Naive thymus-derived CD4-positive, alpha-beta T cell (primary cell): Measurements from ENCODE around the gene CDO1. TPM values are rescaled to one million over a fixed set of nuclear protein-coding genes. Genes with fewer than 3 reads are reported as not detected.

Experiments
- ATAC-seq: fragments of 150-1000 bp; cut with Tn5 transposase; 2 replicates; pipeline ENCODE4 v1.10.0; 2021; ENCODE audit warnings: mild to moderate bottlenecking, moderate library complexity
- CTCF ChIA-PET: fragments of 350-600 bp; sonication (Branson Sonifier 250); formaldehyde crosslinking; loops from one replicate; lab custom pipeline; 2021; ENCODE audit warnings: antibody characterized with exemption; lab: Charles Lee
- POLR2A ChIA-PET: fragments of 350-600 bp; sonication (Branson Sonifier 250); formaldehyde crosslinking; loops from one replicate; lab custom pipeline; 2021; ENCODE audit warnings: antibody characterized with exemption, inconsistent platforms; lab: Charles Lee
- DNase-seq, 9 donors: peaks; one replicate each; pipeline versions ENCODE4 v3.0.0 to v3.0.0-alpha.2; 2020 to 2022; ENCODE audit warnings: mixed read lengths in 1 of 9
- H3K27ac ChIP-seq: one replicate; pipeline ENCODE4 v1.7.0; 2013; ENCODE audit warnings: mild to moderate bottlenecking, low read depth, low read length, moderate library complexity
- H3K27me3 ChIP-seq, 2 donors: one replicate each; pipeline ENCODE4 v1.7.0; 2013; ENCODE audit warnings: low read length in 2 of 2, mild to moderate bottlenecking in 2 of 2, moderate library complexity in 2 of 2; ENCODE audit not compliant: control insufficient read depth in 2 of 2, insufficient read depth in 2 of 2
- H3K36me3 ChIP-seq, 3 experiments: 1 replicate in 2 of 3; 2 replicates in 1 of 3; pipeline ENCODE4 v1.7.0; 2013; ENCODE audit warnings: low read length in 3 of 3, mild to moderate bottlenecking in 3 of 3, moderate library complexity in 1 of 3; ENCODE audit not compliant: insufficient read depth in 3 of 3, control insufficient read depth in 2 of 3
- H3K4me1 ChIP-seq, 2 donors: one replicate each; pipeline ENCODE4 v1.7.0; 2013; ENCODE audit warnings: low read length in 2 of 2, mild to moderate bottlenecking in 2 of 2, moderate library complexity in 1 of 2; ENCODE audit not compliant: control insufficient read depth in 2 of 2, insufficient read depth in 2 of 2
- H3K4me3 ChIP-seq: 2 replicates; pipeline ENCODE4 v1.7.0; 2013; ENCODE audit warnings: mild to moderate bottlenecking, low read length
- H3K9me3 ChIP-seq, 3 experiments: 1 replicate in 2 of 3; 2 replicates in 1 of 3; pipeline ENCODE4 v1.7.0; 2013; ENCODE audit warnings: low read length in 3 of 3; ENCODE audit not compliant: control insufficient read depth in 2 of 3
- H3K27ac Mint-ChIP-seq, 9 donors: one replicate each; pipeline ENCODE4 v1.8.0; 2020 to 2022; ENCODE audit warnings: mixed read lengths in 9 of 9, mild to moderate bottlenecking in 8 of 9, moderate library complexity in 5 of 9, inconsistent platforms in 2 of 9
- H3K27me3 Mint-ChIP-seq, 5 donors: one replicate each; pipeline ENCODE4 v1.8.0; 2021 to 2022; ENCODE audit warnings: mixed read lengths in 5 of 5, mild to moderate bottlenecking in 1 of 5
- H3K36me3 Mint-ChIP-seq, 5 donors: one replicate each; pipeline ENCODE4 v1.8.0; 2020 to 2022; ENCODE audit warnings: mixed read lengths in 5 of 5, mild to moderate bottlenecking in 3 of 5, inconsistent platforms in 1 of 5
- H3K4me1 Mint-ChIP-seq, 7 donors: one replicate each; pipeline ENCODE4 v1.8.0; 2020 to 2022; ENCODE audit warnings: mixed read lengths in 7 of 7, mild to moderate bottlenecking in 3 of 7, inconsistent platforms in 1 of 7
- H3K4me3 Mint-ChIP-seq, 10 donors: one replicate each; pipeline ENCODE4 v1.8.0; 2020 to 2022; ENCODE audit warnings: mild to moderate bottlenecking in 10 of 10, mixed read lengths in 10 of 10, moderate library complexity in 6 of 10, inconsistent platforms in 2 of 10
- H3K9me3 Mint-ChIP-seq, 11 donors: one replicate each; pipeline ENCODE4 v1.8.0; 2020 to 2022; ENCODE audit warnings: mixed read lengths in 11 of 11, mild to moderate bottlenecking in 4 of 11, inconsistent platforms in 1 of 11, moderate library complexity in 1 of 11
- intact Hi-C, 2 donors: fragments of 100-400 bp; cut with micrococcal nuclease; formaldehyde crosslinking; loops; one replicate each; pipeline ENCODE4 v1.15.1; 2023
- polyA plus RNA-seq, 2 donors: library from polyadenylated mRNA; unstranded; fragments of 300-500 nt; fragmentation: Illumina TruSeq; gene quantifications; one replicate each; pipeline ENCODE4 v1.2.3, GENCODE V29; 2021
- total RNA-seq, 6 experiments: library from RNA in 5 of 6; stranded (reverse) in 5 of 6; gene quantifications; 1 replicate in 5 of 6; 2 replicates in 1 of 6; pipeline ENCODE4 v1.2.3 and lab custom pipeline; 2021 to 2026

The CDO1 gene
- total and polyA plus RNA-seq, 7 experiments from 2014 or later, result 0.22 TPM; not detected in 6

GRCh38 chr5:115818821-115819220 lies 2.4 kb upstream of the CDO1 start:
- H3K36me3 ChIP-seq, result no peaks in the 10 kb centered on the region
- no peak overlapping the region for H3K27ac ChIP-seq
- peaks cover 0 to 4% of the 10 kb centered on the region in 2 donors for H3K4me1 ChIP-seq
- CTCF ChIA-PET, result no interaction called here
- H3K27ac Mint-ChIP-seq, result no peak overlapping the region
- H3K27me3 ChIP-seq, result peaks cover 0 to 5% of the 10 kb centered on the region in 2 donors
- DNase-seq, result no peak
- H3K9me3 Mint-ChIP-seq, result peaks cover 0 to 20% (median 5%) of the 10 kb centered on the region in 11 donors
- H3K4me3 ChIP-seq, result no peak overlapping the region
- ATAC-seq, result no peak
- H3K4me3 Mint-ChIP-seq, result no peak overlapping the region
- no peaks in the 10 kb centered on the region for H3K9me3 ChIP-seq
- peaks cover 61 to 82% (median 76%) of the 10 kb centered on the region in 5 donors for H3K27me3 Mint-ChIP-seq
- peaks cover 0 to 5% (median 0%) of the 10 kb centered on the region in 5 donors for H3K36me3 Mint-ChIP-seq
- intact Hi-C loops, result no loop called here
- H3K4me1 Mint-ChIP-seq, result peaks cover 0 to 23% (median 16%) of the 10 kb centered on the region in 7 donors
- POLR2A ChIA-PET, result no interaction called here

- Histone ChIP-seq H3K36me3 (no peaks in the 10 kb centered on the region), H3K4me3 (no peak overlapping the region), H3K27me3 (peaks cover 0 to 5% of the 10 kb centered on the region in 2 donors), H3K27ac (no peak overlapping the region), H3K4me1 (peaks cover 0 to 4% of the 10 kb centered on the region in 2 donors), H3K9me3 (no peaks in the 10 kb centered on the region)
- Mint-ChIP-seq H3K27ac (no peak overlapping the region), H3K27me3 (peaks cover 73 to 84% (median 82%) of the 10 kb centered on the region in 5 donors), H3K36me3 (peaks cover 0 to 5% (median 0%) of the 10 kb centered on the region in 5 donors), H3K4me1 (peaks cover 0 to 25% (median 16%) of the 10 kb centered on the region in 7 donors), H3K9me3 (peaks cover 0 to 8% (median 3%) of the 10 kb centered on the region in 11 donors), H3K4me3 (peak overlapping the region in 1 of 10 donors; percentile 32)
- no peak for ATAC-seq
- no peak for DNase-seq
- POLR2A ChIA-PET, result no interaction called here
- CTCF ChIA-PET, result no interaction called here
- intact Hi-C loops, result no loop called here
Observed at GRCh38 chr5:115817386-115817785, 927 bp upstream of the CDO1 start.

GRCh38 chr5:115815693-115816225 lies 700 bp downstream of the CDO1 start:
- no peaks in the 10 kb centered on the region for H3K9me3 ChIP-seq
- H3K27me3 ChIP-seq, result peaks cover 0 to 5% of the 10 kb centered on the region in 2 donors
- H3K4me3 ChIP-seq, result peak overlapping the region; percentile 27
- peak overlapping the region in 1 of 9 donors; percentile 21 for H3K27ac Mint-ChIP-seq
- peaks cover 0 to 3% (median 0%) of the 10 kb centered on the region in 5 donors for H3K36me3 Mint-ChIP-seq
- H3K4me3 Mint-ChIP-seq, result peak overlapping the region; percentile 49 to 83 (median 72)
- ChIA-PET CTCF (interaction anchor here (0.5 kb wide), 1 partner anchor 752 kb away, joined by 3 read pairs; no protein-coding TSS in a partner anchor), POLR2A (no interaction called here)
- H3K27me3 Mint-ChIP-seq, result peaks cover 80 to 88% (median 85%) of the 10 kb centered on the region in 5 donors
- no peak for ATAC-seq
- DNase-seq, result no peak
- intact Hi-C loops, result no loop called here
- H3K36me3 ChIP-seq, result no peaks in the 10 kb centered on the region
- H3K9me3 Mint-ChIP-seq, result peaks cover 0 to 3% (median 0%) of the 10 kb centered on the region in 11 donors
- peaks cover 0 to 25% (median 16%) of the 10 kb centered on the region in 7 donors for H3K4me1 Mint-ChIP-seq
- H3K27ac ChIP-seq, result no peak overlapping the region
- H3K4me1 ChIP-seq, result peaks cover 0 to 4% of the 10 kb centered on the region in 2 donors

- DNase-seq, result no peak
- Mint-ChIP-seq H3K4me3 (peak overlapping the region; percentile 23 to 80 (median 46)), H3K27me3 (peaks cover 74 to 86% (median 81%) of the 10 kb centered on the region in 5 donors), H3K27ac (peak overlapping the region in 1 of 9 donors; percentile 21), H3K36me3 (peaks cover 0 to 3% (median 0%) of the 10 kb centered on the region in 5 donors), H3K4me1 (peaks cover 0 to 26% (median 16%) of the 10 kb centered on the region in 7 donors), H3K9me3 (peaks cover 0 to 3% (median 0%) of the 10 kb centered on the region in 11 donors)
- intact Hi-C loops, result no loop called here
- POLR2A ChIA-PET, result no interaction called here
- Histone ChIP-seq H3K9me3 (no peaks in the 10 kb centered on the region), H3K27ac (no peak overlapping the region), H3K4me1 (peaks cover 0 to 4% of the 10 kb centered on the region in 2 donors), H3K36me3 (no peaks in the 10 kb centered on the region), H3K27me3 (no peaks in the 10 kb centered on the region), H3K4me3 (no peak overlapping the region)
- no peak for ATAC-seq
- CTCF ChIA-PET, result interaction anchor here (0.5 kb wide), 1 partner anchor 751 kb away, joined by 3 read pairs; no protein-coding TSS in a partner anchor
Observed at GRCh38 chr5:115815006-115815692, 1.3 kb downstream of the CDO1 start.

GRCh38 chr5:115813719-115814118 lies 2.7 kb downstream of the CDO1 start:
- ATAC-seq, result no peak
- no peaks in the 10 kb centered on the region for H3K27me3 ChIP-seq
- intact Hi-C loops, result no loop called here

GRCh38 chr5:115812372-115812771 lies 4.1 kb downstream of the CDO1 start:
- H3K27me3 Mint-ChIP-seq, result peaks cover 50 to 61% (median 55%) of the 10 kb centered on the region in 5 donors
- H3K27ac Mint-ChIP-seq, result no peak overlapping the region
- Histone ChIP-seq H3K36me3 (no peaks in the 10 kb centered on the region), H3K27me3 (no peaks in the 10 kb centered on the region), H3K9me3 (no peaks in the 10 kb centered on the region), H3K4me1 (peaks cover 0 to 5% of the 10 kb centered on the region in 2 donors), H3K4me3 (no peak overlapping the region), H3K27ac (no peak overlapping the region)
- H3K4me3 Mint-ChIP-seq, result no peak overlapping the region
- peaks cover 0 to 3% (median 0%) of the 10 kb centered on the region in 11 donors for H3K9me3 Mint-ChIP-seq
- intact Hi-C loops, result no loop called here
- ATAC-seq, result no peak
- H3K4me1 Mint-ChIP-seq, result peaks cover 0 to 46% (median 16%) of the 10 kb centered on the region in 7 donors
- ChIA-PET POLR2A (no interaction called here), CTCF (no interaction called here)
- no peak for DNase-seq
- peaks cover 0 to 3% (median 0%) of the 10 kb centered on the region in 5 donors for H3K36me3 Mint-ChIP-seq

More at GRCh38 chr5:115813719-115814118, 2.7 kb downstream of the CDO1 start:
- Histone ChIP-seq H3K36me3 (no peaks in the 10 kb centered on the region), H3K9me3 (no peaks in the 10 kb centered on the region), H3K4me3 (no peak overlapping the region), H3K4me1 (peaks cover 0 to 4% of the 10 kb centered on the region in 2 donors), H3K27ac (no peak overlapping the region)
- ChIA-PET CTCF (no interaction called here), POLR2A (interaction anchor here (0.6 kb wide), 1 partner anchor 26 kb away, joined by 4 read pairs; no protein-coding TSS in a partner anchor)
- DNase-seq, result no peak
- Mint-ChIP-seq H3K27me3 (peaks cover 59 to 74% (median 68%) of the 10 kb centered on the region in 5 donors), H3K4me3 (no peak overlapping the region), H3K4me1 (peaks cover 0 to 36% (median 16%) of the 10 kb centered on the region in 7 donors), H3K36me3 (peaks cover 0 to 3% (median 0%) of the 10 kb centered on the region in 5 donors), H3K9me3 (peaks cover 0 to 3% (median 0%) of the 10 kb centered on the region in 11 donors), H3K27ac (no peak overlapping the region)
